Sigmoid colon (tissue), 7 donors: ENCODE measurements around the gene SLC16A4. TPM values are rescaled to one million over a fixed set of nuclear protein-coding genes. Genes with fewer than 3 reads are reported as not detected.
"Not testable (repeated sequence)": the region's sequence is repeated elsewhere in the genome, so short reads cannot be mapped to it uniquely, and the experiment has no call there.

Experiments
- DNase-seq: peaks from one replicate; pipeline ENCODE4 v3.0.0-alpha.2; 2019
- H3K27ac ChIP-seq, 4 donors: fragments of 200-600 bp; sonication (generic); one replicate each; pipeline ENCODE4 v1.5.1; 2016 to 2019; ENCODE audit warnings: mild to moderate bottlenecking in 1 of 4
- H3K27me3 ChIP-seq, 3 donors: fragments of 200-600 bp; sonication (generic); one replicate each; pipeline ENCODE4 v1.5.1; 2019; ENCODE audit warnings: mild to moderate bottlenecking in 1 of 3
- H3K36me3 ChIP-seq, 4 donors: fragments of 200-600 bp; sonication (generic); one replicate each; pipeline ENCODE4 v1.5.1; 2016 to 2019
- H3K4me1 ChIP-seq, 4 donors: fragments of 200-600 bp; sonication (generic); one replicate each; pipeline ENCODE4 v1.5.1; 2017 to 2019
- H3K4me3 ChIP-seq, 4 donors: fragments of 200-600 bp; sonication (generic); one replicate each; pipeline ENCODE4 v1.5.1; 2017 to 2019; ENCODE audit warnings: mild to moderate bottlenecking in 2 of 4, moderate library complexity in 1 of 4
- H3K9me3 ChIP-seq, 4 donors: fragments of 200-600 bp in 3 of 4; sonication (generic) in 3 of 4; one replicate each; pipeline versions ENCODE4 v1.5.1 to v1.6.1; 2013 to 2019
- EP300 ChIP-seq, 4 donors: sonication (generic); formaldehyde crosslinking; IDR thresholded peaks; one replicate each; pipeline ENCODE4 v1.6.1; 2017; ENCODE audit warnings: antibody characterized with exemption in 4 of 4
- POLR2A ChIP-seq, 2 donors: fragments of 450-650 bp; IDR thresholded peaks; one replicate each; pipeline ENCODE4 v1.6.1; 2016; ENCODE audit warnings: antibody characterized with exemption in 2 of 2, mild to moderate bottlenecking in 2 of 2, moderate library complexity in 2 of 2
- POLR2AphosphoS5 ChIP-seq, 4 donors: sonication (generic); formaldehyde crosslinking; IDR thresholded peaks; one replicate each; pipeline ENCODE4 v1.6.1; 2017; ENCODE audit warnings: antibody characterized with exemption in 4 of 4
- WGBS, 2 donors: extraction: QIAGEN DNeasy Blood & Tissue Kit; methylation state at CpG; one replicate each; pipeline ENCODE4 v1.1.7; 2013; 5-methylcytosine and 5-hydroxymethylcytosine counted together
- intact Hi-C: fragments of 100-400 bp; cut with DNase I; formaldehyde crosslinking; loops from one replicate; pipeline ENCODE4 v1.15.1; 2023
- polyA plus RNA-seq, 3 donors: library from polyadenylated mRNA; stranded (reverse); fragments of 200-250 nt; gene quantifications; one replicate each; pipeline ENCODE4 v1.2.3, GENCODE V29; 2013
- total RNA-seq, 4 donors: library from RNA; depleted of rRNA; stranded (reverse); fragments of >200 nt; gene quantifications; one replicate each; pipeline ENCODE4 v1.1.0, GENCODE V29; 2016
- TF ChIP-seq, protein P1 (sequence below), 4 experiments: fragments of 450-650 bp in 3 of 4; fragments of 200-600 bp in 1 of 4; IDR thresholded peaks; one replicate each; pipeline ENCODE4 v1.5.1; 2016 to 2019; ENCODE audit warnings: antibody characterized with exemption in 4 of 4, mild to moderate bottlenecking in 3 of 4, moderate library complexity in 2 of 4
- donor health status: healthy with polysubstance abuse.
- donor health status: Bipolar disorder and iron deficiency.
- donor health status: healthy.

The SLC16A4 gene
- total RNA-seq, result 10 to 100 TPM in 1 of 4 donors, 1 to 10 TPM in 3; 3.7 to 10.2 (median 7.5) TPM
- polyA plus RNA-seq, result 1 to 10 TPM in 2 of 3 donors, not detected in 1; 1.6 to 3.0 TPM

DNA sequence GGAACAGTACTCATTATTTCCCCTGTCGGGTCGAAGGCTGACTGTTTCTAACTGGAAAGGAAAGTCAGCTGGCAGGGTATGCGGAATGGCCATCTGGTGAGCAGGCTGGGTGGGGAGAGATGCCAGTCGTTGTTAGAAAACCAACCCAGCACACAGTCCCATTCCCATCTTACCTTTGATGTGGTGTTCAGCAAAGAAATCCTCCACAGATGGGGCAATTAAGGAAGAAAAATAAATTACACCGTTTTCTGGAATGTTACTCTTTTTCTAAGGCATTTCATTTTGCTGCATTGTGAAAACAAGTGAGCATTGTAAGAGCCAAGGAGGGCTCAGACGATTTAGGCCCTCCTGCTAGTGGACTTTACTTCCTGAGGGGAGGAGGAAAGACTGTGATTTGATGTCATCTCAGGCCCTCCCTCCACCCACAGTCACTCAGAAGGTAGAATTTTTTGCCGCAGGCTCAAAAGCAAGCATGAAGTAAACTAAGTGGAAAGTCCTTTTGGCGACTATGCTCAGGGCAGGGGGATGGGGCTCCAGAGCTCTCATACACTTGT is at the start of gene SLC16A4:
SLC16A4 (minus strand) TSS at position 335 of the 554 bp plus-strand sequence. CDS start 1,703 bp downstream, outside the sequence.
- TF ChIP-seq POLR2AphosphoS5 (IDR thresholded peaks at IDR 0.05) (peak in 2 of 4 donors; percentile 18 to 49), POLR2A (IDR thresholded peaks at IDR 0.05) (no peak)
- Histone ChIP-seq H3K9me3 (no peaks in the 10 kb centered on the region), H3K27ac (peak within 1 kb of the TSS; percentile 65 to 75 (median 66))

DNA sequence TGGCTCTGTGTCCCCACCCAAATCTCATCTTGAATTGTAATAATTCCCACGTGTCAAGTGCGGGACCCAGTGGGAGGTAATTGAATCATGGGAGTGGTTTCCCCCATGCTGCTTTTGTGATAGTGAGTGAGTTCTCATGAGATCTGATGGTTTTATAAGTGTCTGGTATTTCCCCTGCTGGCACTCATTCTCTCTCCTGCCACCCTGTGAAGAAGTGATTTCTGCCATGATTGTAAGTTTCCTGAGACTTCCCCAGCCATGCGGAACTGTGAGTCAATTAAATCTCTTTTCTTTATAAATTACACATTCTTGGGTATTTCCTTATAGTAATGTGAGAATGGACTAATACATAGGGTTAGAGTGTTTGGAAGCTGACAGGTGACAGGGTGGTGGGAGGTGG is 49.0 kb upstream of the SLC16A4 start:
- H3K36me3 ChIP-seq, H3K27ac ChIP-seq, H3K27me3 ChIP-seq, H3K9me3 ChIP-seq, intact Hi-C loops, H3K4me3 ChIP-seq, H3K4me1 ChIP-seq, DNase-seq: not testable (repeated sequence)
- 89 to 92% methylated on average over 3 of the region's 3 CpGs for WGBS, 2 donors

More for the DNA sequence above, at the start of gene SLC16A4:
- Histone ChIP-seq H3K27me3 (no peaks in the 10 kb centered on the region), H3K4me1 (peaks cover 0 to 4% (median 2%) of the 10 kb centered on the region in 4 donors), H3K4me3 (peak within 1 kb of the TSS; percentile 17 to 37 (median 30)), H3K36me3 (peaks cover 0 to 5% (median 0%) of the 10 kb centered on the region in 4 donors)
- WGBS, 2 donors, result 50% methylated on average over 8 of the region's 8 CpGs
- no peak for DNase-seq
- intact Hi-C loops, result no loop called here

DNA sequence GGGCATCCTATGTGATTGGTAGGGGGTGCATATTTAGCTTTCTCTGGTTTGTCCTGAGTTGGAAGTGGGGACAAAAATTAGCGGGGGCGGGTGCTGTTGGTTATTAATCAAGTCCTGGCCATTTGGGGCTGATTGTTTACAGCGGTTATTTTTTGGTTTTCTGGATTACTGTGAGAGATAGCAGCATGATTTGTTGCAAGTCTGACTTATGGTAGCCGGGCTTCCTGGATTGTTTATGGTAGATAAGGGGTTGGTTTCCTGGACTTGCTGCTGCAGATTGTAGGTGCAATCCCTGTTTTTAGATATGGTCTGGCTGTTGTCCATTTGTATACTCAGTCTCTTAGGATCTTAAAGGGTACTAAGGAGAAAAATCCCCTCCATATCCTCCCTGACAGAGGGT is 48.1 kb upstream of the SLC16A4 start:
- no peak for DNase-seq
- 64 to 76% methylated on average over 4 of the region's 4 CpGs for WGBS, 2 donors
- H3K9me3 ChIP-seq, result no peaks in the 10 kb centered on the region
- H3K27me3 ChIP-seq, result no peaks in the 10 kb centered on the region
- H3K36me3 ChIP-seq, result no peaks in the 10 kb centered on the region
- H3K4me3 ChIP-seq, result no peak overlapping the region
- intact Hi-C loops, result no loop called here
- H3K4me1 ChIP-seq, result no peaks in the 10 kb centered on the region
- TF ChIP-seq, protein P1, sequence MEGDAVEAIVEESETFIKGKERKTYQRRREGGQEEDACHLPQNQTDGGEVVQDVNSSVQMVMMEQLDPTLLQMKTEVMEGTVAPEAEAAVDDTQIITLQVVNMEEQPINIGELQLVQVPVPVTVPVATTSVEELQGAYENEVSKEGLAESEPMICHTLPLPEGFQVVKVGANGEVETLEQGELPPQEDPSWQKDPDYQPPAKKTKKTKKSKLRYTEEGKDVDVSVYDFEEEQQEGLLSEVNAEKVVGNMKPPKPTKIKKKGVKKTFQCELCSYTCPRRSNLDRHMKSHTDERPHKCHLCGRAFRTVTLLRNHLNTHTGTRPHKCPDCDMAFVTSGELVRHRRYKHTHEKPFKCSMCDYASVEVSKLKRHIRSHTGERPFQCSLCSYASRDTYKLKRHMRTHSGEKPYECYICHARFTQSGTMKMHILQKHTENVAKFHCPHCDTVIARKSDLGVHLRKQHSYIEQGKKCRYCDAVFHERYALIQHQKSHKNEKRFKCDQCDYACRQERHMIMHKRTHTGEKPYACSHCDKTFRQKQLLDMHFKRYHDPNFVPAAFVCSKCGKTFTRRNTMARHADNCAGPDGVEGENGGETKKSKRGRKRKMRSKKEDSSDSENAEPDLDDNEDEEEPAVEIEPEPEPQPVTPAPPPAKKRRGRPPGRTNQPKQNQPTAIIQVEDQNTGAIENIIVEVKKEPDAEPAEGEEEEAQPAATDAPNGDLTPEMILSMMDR (IDR thresholded peaks at IDR 0.05), result no peak
- no peak for TF ChIP-seq POLR2A (IDR thresholded peaks at IDR 0.05)
- TF ChIP-seq POLR2AphosphoS5 (IDR thresholded peaks at IDR 0.05), result no peak
- no peak overlapping the region for H3K27ac ChIP-seq

DNA sequence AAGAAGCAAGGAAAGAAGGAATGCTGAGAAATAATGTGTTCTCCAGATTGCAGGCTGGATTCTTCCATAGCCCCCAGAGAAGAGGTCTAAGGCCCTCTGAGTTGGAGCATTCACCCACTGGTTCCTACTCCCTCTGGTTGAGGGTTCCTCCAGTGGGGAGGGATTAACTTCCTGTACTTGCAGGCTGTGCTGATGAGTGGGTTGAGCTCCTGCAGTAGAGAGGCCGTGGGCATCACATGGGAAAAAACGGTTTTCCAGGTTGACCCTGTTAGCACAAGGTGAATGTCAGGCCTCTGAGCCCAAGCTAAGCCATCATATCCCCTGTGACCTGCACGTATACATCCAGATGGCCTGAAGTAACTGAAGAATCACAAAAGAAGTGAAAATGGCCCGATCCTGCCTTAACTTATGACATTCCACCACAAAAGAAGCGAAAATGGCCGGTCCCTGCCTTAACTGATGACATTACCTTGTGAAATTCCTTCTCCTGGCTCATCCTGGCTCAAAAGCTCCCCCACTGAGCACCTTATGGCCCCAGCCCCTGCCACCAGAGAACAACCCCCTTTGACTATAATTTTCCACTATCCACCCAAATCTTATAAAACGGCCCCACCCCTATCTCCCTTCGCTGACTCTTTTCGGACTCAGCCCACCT is 46.9 kb upstream of the SLC16A4 start:
- H3K4me3 ChIP-seq, H3K4me1 ChIP-seq, H3K27me3 ChIP-seq, H3K36me3 ChIP-seq, H3K27ac ChIP-seq, intact Hi-C loops, H3K9me3 ChIP-seq: not testable (repeated sequence)
- 84 to 86% methylated on average over 9 of the region's 9 CpGs for WGBS, 2 donors
- DNase-seq, result peak; percentile 42

DNA sequence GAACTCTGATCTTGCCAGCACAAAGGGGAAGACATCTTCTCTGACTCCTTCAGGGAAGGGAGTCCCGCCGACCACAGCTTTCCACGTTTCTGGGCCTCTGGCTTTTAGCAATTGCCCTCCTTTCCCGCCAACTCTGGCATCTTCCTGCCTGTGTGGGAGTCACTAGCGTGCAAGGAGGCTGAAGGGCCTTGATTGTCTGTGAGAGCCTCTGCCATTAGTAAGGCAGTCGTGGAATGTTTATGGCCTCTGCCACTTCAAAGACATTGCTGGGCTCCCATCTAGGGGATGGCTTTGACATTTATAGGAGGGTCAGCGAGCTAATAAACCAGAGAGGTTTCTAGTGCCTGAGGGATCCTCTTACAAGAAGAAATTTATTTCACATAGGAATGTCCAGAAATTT is 45.8 kb upstream of the SLC16A4 start:
- Histone ChIP-seq H3K27me3 (no peaks in the 10 kb centered on the region), H3K27ac (no peak overlapping the region), H3K9me3 (no peaks in the 10 kb centered on the region), H3K36me3 (no peaks in the 10 kb centered on the region), H3K4me1 (no peaks in the 10 kb centered on the region), H3K4me3 (no peak overlapping the region)
- WGBS, 2 donors, result 74 to 77% methylated on average over 7 of the region's 7 CpGs
- TF ChIP-seq POLR2AphosphoS5 (IDR thresholded peaks at IDR 0.05), result no peak
- TF ChIP-seq POLR2A (IDR thresholded peaks at IDR 0.05), result no peak
- TF ChIP-seq EP300 (IDR thresholded peaks at IDR 0.05), result no peak
- TF ChIP-seq, protein P1 (IDR thresholded peaks at IDR 0.05), result no peak
- no peak for DNase-seq
- intact Hi-C loops, result no loop called here

DNA sequence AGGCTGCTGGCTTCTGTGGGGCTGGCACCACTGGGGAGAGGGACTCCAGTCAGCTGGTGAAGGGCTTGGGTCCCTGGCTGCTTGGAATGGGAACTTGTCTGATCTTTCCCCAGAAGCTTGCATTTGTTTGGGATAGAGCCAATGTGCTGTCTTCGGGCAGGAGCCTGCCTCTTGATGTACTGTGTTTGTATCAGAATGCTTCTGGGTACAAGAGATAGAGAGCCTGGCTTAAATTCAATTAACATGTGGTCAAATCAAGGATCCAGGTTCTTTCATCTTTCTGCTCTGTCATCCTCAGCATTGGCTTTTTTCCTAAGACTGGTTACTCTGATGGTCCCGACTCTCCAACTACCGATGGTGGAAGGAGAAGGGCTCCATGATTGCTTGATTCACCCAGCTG is 44.1 kb upstream of the SLC16A4 start:
- H3K4me3 ChIP-seq, result no peak overlapping the region
- no peak for DNase-seq
- intact Hi-C loops, result no loop called here
- H3K27ac ChIP-seq, result no peak overlapping the region
- H3K36me3 ChIP-seq, result no peaks in the 10 kb centered on the region
- no peaks in the 10 kb centered on the region for H3K9me3 ChIP-seq
- WGBS, 2 donors, result 79 to 83% methylated on average over 3 of the region's 3 CpGs
- TF ChIP-seq POLR2AphosphoS5 (IDR thresholded peaks at IDR 0.05) (no peak), EP300 (IDR thresholded peaks at IDR 0.05) (no peak), POLR2A (IDR thresholded peaks at IDR 0.05) (no peak)
- TF ChIP-seq, protein P1 (IDR thresholded peaks at IDR 0.05), result no peak
- H3K27me3 ChIP-seq, result peaks cover 0 to 6% (median 0%) of the 10 kb centered on the region in 3 donors
- no peaks in the 10 kb centered on the region for H3K4me1 ChIP-seq
